Progenitor cell of endocrine pancreas (in vitro differentiated cells): ENCODE results near the gene HOXA5. TPM values are rescaled to one million over a fixed set of nuclear protein-coding genes. Genes with fewer than 3 reads are reported as not detected.

Source experiments
- DNase-seq: peaks from one replicate; pipeline ENCODE4 v3.0.0; 2021; ENCODE audit warnings: low spot score; ENCODE audit not compliant: unreplicated experiment
- H3K27ac Mint-ChIP-seq: 2 replicates; pipeline ENCODE4 v1.8.0; 2021; ENCODE audit warnings: mild to moderate bottlenecking, moderate library complexity, mixed read lengths
- H3K27me3 Mint-ChIP-seq: 2 replicates; pipeline ENCODE4 v1.8.0; 2021; ENCODE audit warnings: mixed read lengths
- H3K36me3 Mint-ChIP-seq: 2 replicates; pipeline ENCODE4 v1.8.0; 2022; ENCODE audit warnings: mixed read lengths; ENCODE audit not compliant: insufficient read depth
- H3K4me1 Mint-ChIP-seq: 2 replicates; pipeline ENCODE4 v1.8.0; 2021; ENCODE audit warnings: low read depth, mixed read lengths
- H3K4me3 Mint-ChIP-seq: 2 replicates; pipeline ENCODE4 v1.8.0; 2021; ENCODE audit warnings: low read depth, mild to moderate bottlenecking, moderate library complexity, mixed read lengths
- H3K9me3 Mint-ChIP-seq: 2 replicates; pipeline ENCODE4 v1.8.0; 2021; ENCODE audit warnings: low read depth, mixed read lengths
- microRNA-seq: library from miRNA; unstranded; fragments of <30 nt; microRNA quantifications from one replicate; pipeline ENCODE4 v1.1.0, GENCODE V29; 2020; ENCODE audit warnings: borderline number of aligned reads; ENCODE audit not compliant: unreplicated experiment
- total RNA-seq: library from RNA; stranded (reverse); gene quantifications from 2 replicates; pipeline ENCODE4 v1.2.1, GENCODE V29; 2021
- TF ChIP-seq, protein P1 (sequence below): fragments of 200-600 bp; sonication (generic); IDR thresholded peaks from one replicate; pipeline ENCODE4 v1.5.0; 2021; ENCODE audit warnings: antibody characterized with exemption, mild to moderate bottlenecking; ENCODE audit not compliant: unreplicated experiment

Gene HOXA5
- total RNA-seq, 1 donor from 2014 or later: 12.6 TPM

DNA sequence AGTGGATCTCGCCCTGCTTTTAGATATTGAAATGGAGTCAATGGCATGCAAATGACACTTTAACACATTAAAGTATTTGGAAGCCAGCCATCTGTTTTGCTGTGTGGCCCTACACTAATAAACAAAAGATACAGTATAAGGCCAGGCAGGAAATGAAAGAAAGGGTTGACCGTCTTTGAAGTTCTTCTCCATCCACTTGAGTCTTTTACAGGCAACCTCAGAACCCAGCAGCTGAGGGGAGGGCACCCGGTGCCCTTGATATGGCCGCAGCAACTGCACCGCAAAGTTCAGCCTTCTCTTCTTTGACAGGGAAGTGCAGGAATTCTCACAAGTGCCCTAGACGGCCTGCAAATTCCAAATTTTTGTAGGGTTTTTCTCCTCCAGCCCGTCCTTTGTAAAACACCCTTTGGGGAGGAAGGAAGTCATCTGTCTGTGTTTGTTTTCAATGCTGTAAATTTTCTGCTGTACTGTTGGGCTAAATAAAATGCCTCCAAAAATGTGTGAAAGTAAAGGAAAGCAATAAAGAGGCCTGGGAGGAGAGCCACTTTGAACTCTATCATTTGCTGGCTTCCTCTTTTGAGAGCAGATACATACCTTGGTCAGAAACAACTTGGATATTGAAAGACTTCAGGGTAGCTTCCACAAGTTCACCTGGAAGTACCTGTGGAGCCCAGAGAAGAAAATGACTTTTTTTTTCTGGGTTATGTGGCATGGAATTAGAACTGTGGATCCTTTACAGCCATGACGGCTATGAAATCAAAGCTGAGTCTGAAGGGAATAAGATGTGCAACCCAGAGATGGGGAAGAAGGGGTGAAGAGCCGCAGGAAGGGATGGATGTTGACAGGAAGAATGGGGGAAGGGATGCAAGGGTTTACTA is 51.3 kb downstream of the HOXA5 start:
- TF ChIP-seq, protein P1, sequence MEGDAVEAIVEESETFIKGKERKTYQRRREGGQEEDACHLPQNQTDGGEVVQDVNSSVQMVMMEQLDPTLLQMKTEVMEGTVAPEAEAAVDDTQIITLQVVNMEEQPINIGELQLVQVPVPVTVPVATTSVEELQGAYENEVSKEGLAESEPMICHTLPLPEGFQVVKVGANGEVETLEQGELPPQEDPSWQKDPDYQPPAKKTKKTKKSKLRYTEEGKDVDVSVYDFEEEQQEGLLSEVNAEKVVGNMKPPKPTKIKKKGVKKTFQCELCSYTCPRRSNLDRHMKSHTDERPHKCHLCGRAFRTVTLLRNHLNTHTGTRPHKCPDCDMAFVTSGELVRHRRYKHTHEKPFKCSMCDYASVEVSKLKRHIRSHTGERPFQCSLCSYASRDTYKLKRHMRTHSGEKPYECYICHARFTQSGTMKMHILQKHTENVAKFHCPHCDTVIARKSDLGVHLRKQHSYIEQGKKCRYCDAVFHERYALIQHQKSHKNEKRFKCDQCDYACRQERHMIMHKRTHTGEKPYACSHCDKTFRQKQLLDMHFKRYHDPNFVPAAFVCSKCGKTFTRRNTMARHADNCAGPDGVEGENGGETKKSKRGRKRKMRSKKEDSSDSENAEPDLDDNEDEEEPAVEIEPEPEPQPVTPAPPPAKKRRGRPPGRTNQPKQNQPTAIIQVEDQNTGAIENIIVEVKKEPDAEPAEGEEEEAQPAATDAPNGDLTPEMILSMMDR: no peak
- Mint-ChIP-seq H3K4me3 (peak overlapping the region; percentile 53), H3K27ac (peak overlapping the region; percentile 94), H3K4me1 (peaks cover 59% of the 10 kb centered on the region), H3K36me3 (peaks cover 7% of the 10 kb centered on the region), H3K9me3 (peaks cover 4% of the 10 kb centered on the region), H3K27me3 (no peaks in the 10 kb centered on the region)
- no peak for DNase-seq

DNA sequence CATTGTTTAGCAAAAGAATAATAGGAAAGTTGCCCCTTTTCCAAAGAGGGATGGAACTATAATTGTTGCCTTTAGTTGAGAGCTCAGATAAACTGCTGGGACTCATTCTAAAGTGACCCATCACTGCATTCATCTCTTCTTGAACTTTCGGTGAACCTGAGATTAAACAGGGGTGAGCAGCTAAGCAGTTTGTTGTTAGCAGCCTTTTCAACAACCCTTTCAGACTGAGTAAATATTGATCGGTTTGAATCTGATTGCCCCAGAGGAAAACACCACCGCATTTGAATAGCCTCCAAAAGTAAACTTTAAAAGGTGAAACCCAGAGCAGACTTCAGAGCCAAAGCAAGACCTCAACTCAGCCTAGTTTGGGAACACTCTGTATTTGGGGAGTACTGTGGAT is 52.4 kb downstream of the HOXA5 start:
- peaks cover 59% of the 10 kb centered on the region for H3K4me1 Mint-ChIP-seq
- H3K36me3 Mint-ChIP-seq: peaks cover 6% of the 10 kb centered on the region
- H3K27me3 Mint-ChIP-seq: no peaks in the 10 kb centered on the region
- peak overlapping the region; percentile 94 for H3K27ac Mint-ChIP-seq
- TF ChIP-seq, protein P1: no peak
- H3K4me3 Mint-ChIP-seq: peak overlapping the region; percentile 57
- peaks cover 4% of the 10 kb centered on the region for H3K9me3 Mint-ChIP-seq
- no peak for DNase-seq

Small RNA genes within 50 kb of the gene (microRNA-seq; reads per million reads assigned to microRNA genes)
- 1.8 reads per million for gene MIR196B

Other genes with a start within 250 kb of the HOXA5 start
- gene HOXA1, start 47.7 kb downstream of the HOXA5 start, total RNA-seq: 27.4 and 31.2 TPM in 2 replicates
- gene HOXA2, start 41.0 kb downstream of the HOXA5 start, total RNA-seq: 17.9 and 18.6 TPM in 2 replicates
- 13.7 TPM in 2 replicates for gene HOXA4, start 12.9 kb downstream of the HOXA5 start, total RNA-seq
- gene HOXA6, start 4.1 kb upstream of the HOXA5 start, total RNA-seq: 0.38 TPM in 1 of 2 replicates, not detected in the other
- gene HOXA3, start 8.9 kb upstream of the HOXA5 start, total RNA-seq: 77.4 and 85.5 TPM in 2 replicates
- 1.4 and 1.5 TPM in 2 replicates for gene HOXA7, start 13.0 kb upstream of the HOXA5 start, total RNA-seq
- not detected in 2 replicates for gene HOXA9, start 21.9 kb upstream of the HOXA5 start, total RNA-seq
- not detected in 2 replicates for gene HOXA10, start 30.6 kb upstream of the HOXA5 start, total RNA-seq
- gene HOXA11, start 41.6 kb upstream of the HOXA5 start, total RNA-seq: not detected in 2 replicates
- gene HOXA13, start 56.4 kb upstream of the HOXA5 start, total RNA-seq: not detected in 2 replicates
- gene EVX1, start 99.1 kb upstream of the HOXA5 start, total RNA-seq: not detected in 2 replicates